ENCODE results near the gene AGR3.

- TF ChIP-seq POLR2A (IDR thresholded peaks at IDR 0.05; ENCODE audit: extremely low read depth, insufficient read length) (no peak), MAX (IDR thresholded peaks at IDR 0.05; ENCODE audit: low read depth, low read length) (no peak)
Measured at GRCh38 chr7:16916105-16916639, 34.4 kb upstream of the AGR3 start.
